ENCODE data around the gene RNF112. TPM values are rescaled to one million over a fixed set of nuclear protein-coding genes. Genes with fewer than 3 reads are reported as not detected.
A peak's percentile ranks its signal among the peaks of the same experiment; 100 is the strongest.

Gene RNF112
- total RNA-seq, 4 donors from 2014 or later, result 0.44 to 2.5 (median 1.8) TPM

GRCh38 chr17:19398301-19399181, 12.5 kb upstream of the RNF112 start:
- peaks cover 4 to 28% (median 20%) of the 10 kb centered on the region in 4 donors for H3K4me1 ChIP-seq
- peak; percentile 51 to 78 for DNase-seq (ENCODE audit: low spot score in 2 of 2)
- TF ChIP-seq POLR2A (IDR thresholded peaks at IDR 0.05) (no peak), EP300 (IDR thresholded peaks at IDR 0.05) (peak in 1 of 2 donors; percentile 87)
- TF ChIP-seq, protein P1, sequence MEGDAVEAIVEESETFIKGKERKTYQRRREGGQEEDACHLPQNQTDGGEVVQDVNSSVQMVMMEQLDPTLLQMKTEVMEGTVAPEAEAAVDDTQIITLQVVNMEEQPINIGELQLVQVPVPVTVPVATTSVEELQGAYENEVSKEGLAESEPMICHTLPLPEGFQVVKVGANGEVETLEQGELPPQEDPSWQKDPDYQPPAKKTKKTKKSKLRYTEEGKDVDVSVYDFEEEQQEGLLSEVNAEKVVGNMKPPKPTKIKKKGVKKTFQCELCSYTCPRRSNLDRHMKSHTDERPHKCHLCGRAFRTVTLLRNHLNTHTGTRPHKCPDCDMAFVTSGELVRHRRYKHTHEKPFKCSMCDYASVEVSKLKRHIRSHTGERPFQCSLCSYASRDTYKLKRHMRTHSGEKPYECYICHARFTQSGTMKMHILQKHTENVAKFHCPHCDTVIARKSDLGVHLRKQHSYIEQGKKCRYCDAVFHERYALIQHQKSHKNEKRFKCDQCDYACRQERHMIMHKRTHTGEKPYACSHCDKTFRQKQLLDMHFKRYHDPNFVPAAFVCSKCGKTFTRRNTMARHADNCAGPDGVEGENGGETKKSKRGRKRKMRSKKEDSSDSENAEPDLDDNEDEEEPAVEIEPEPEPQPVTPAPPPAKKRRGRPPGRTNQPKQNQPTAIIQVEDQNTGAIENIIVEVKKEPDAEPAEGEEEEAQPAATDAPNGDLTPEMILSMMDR (IDR thresholded peaks at IDR 0.05), result no peak
- H3K9me3 ChIP-seq, result no peaks in the 10 kb centered on the region
- no peaks in the 10 kb centered on the region for H3K36me3 ChIP-seq
- H3K27ac ChIP-seq, result peak overlapping the region; percentile 44 to 81 (median 74)
- no peak overlapping the region for H3K4me3 ChIP-seq
- 39 to 43% methylated on average over 2 of the region's 2 CpGs for WGBS, 2 donors
- H3K27me3 ChIP-seq, result no peaks in the 10 kb centered on the region

DNA sequence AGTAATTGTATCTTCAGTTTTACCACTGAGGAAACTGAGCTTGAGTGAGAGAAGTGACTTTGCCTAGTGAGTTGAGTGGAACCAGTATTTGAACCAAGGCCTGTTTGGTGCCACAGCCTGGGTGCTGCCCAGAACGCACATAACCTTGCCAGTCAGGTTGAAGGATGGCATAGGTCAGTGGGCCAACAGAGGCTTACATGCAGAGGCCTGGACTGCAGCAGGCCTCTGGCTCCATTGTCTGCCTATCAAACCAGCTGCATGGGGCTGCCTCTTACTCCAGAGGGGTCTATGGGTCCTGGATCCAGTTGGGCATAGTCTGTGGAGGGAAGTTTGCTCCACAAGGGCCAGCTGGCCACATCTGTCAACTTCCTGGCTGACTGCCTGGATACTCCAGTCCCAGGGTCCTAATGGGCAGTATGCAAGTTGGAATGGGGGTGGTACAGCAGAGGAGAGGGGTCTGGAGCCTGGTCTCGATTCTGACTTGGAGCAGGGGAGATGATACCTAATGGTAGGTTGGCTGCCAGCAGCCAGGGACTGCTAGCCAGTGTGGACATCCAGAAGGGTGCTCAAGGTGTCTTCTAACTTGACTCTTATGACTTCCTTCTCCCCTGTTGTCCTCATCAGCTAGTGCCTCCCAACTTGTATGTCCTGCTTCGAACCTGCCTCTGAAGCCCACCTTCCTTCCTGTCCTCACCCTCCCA, 11.1 kb upstream of the RNF112 start:
- H3K27me3 ChIP-seq, result no peaks in the 10 kb centered on the region
- TF ChIP-seq, protein P1 (IDR thresholded peaks at IDR 0.05), result no peak
- TF ChIP-seq EP300 (IDR thresholded peaks at IDR 0.05) (no peak), POLR2A (IDR thresholded peaks at IDR 0.05) (no peak)
- H3K4me3 ChIP-seq, result no peak overlapping the region
- H3K36me3 ChIP-seq, result no peaks in the 10 kb centered on the region
- WGBS, 2 donors, result 85 to 90% methylated on average over 3 of the region's 3 CpGs
- peak overlapping the region in 1 of 4 donors; percentile 21 for H3K27ac ChIP-seq
- H3K4me1 ChIP-seq, result peaks cover 4 to 28% (median 20%) of the 10 kb centered on the region in 4 donors
- no peaks in the 10 kb centered on the region for H3K9me3 ChIP-seq
- no peak for DNase-seq (ENCODE audit: low spot score in 2 of 2)

GRCh38 chr17:19401321-19402010, 9.6 kb upstream of the RNF112 start:
- Histone ChIP-seq H3K27ac (no peak overlapping the region), H3K4me3 (no peak overlapping the region), H3K27me3 (no peaks in the 10 kb centered on the region), H3K36me3 (no peaks in the 10 kb centered on the region), H3K4me1 (peaks cover 4 to 28% (median 20%) of the 10 kb centered on the region in 4 donors), H3K9me3 (no peaks in the 10 kb centered on the region)
- DNase-seq (ENCODE audit: low spot score in 2 of 2), result no peak
- TF ChIP-seq, protein P1 (IDR thresholded peaks at IDR 0.05), result no peak
- TF ChIP-seq EP300 (IDR thresholded peaks at IDR 0.05), result no peak
- no peak for TF ChIP-seq POLR2A (IDR thresholded peaks at IDR 0.05)
- WGBS, 2 donors, result 82% methylated on average over 8 of the region's 8 CpGs

- Histone ChIP-seq H3K4me1 (peaks cover 4 to 28% (median 20%) of the 10 kb centered on the region in 4 donors), H3K27me3 (no peaks in the 10 kb centered on the region), H3K36me3 (no peaks in the 10 kb centered on the region), H3K27ac (peak overlapping the region in 1 of 4 donors; percentile 6), H3K4me3 (no peak overlapping the region), H3K9me3 (no peaks in the 10 kb centered on the region)
- 64 to 94% methylated on average over 1 of the region's 1 CpG for WGBS, 2 donors
- DNase-seq (ENCODE audit: low spot score in 2 of 2), result no peak
- TF ChIP-seq POLR2A (IDR thresholded peaks at IDR 0.05) (no peak), EP300 (IDR thresholded peaks at IDR 0.05) (no peak)
Measured at GRCh38 chr17:19402171-19402570, 8.9 kb upstream of the RNF112 start.

- peaks cover 4 to 22% (median 16%) of the 10 kb centered on the region in 4 donors for H3K4me1 ChIP-seq
- no peak for DNase-seq (ENCODE audit: low spot score in 2 of 2)
- TF ChIP-seq, protein P1 (IDR thresholded peaks at IDR 0.05), result no peak
- TF ChIP-seq POLR2A (IDR thresholded peaks at IDR 0.05) (no peak), EP300 (IDR thresholded peaks at IDR 0.05) (no peak)
- H3K36me3 ChIP-seq, result no peaks in the 10 kb centered on the region
- H3K9me3 ChIP-seq, result no peaks in the 10 kb centered on the region
- no peak overlapping the region for H3K27ac ChIP-seq
- H3K27me3 ChIP-seq, result no peaks in the 10 kb centered on the region
- no peak overlapping the region for H3K4me3 ChIP-seq
- WGBS, 2 donors, result 89 to 96% methylated on average over 3 to 4 of the region's 4 CpGs
Measured at GRCh38 chr17:19403021-19403420, 8.0 kb upstream of the RNF112 start.

Data from tibial nerve (tissue), 4 donors.